B cell (primary cell): ENCODE data around the gene ERG.

Experiments
- EZH2 ChIP-seq: IDR thresholded peaks from 2 replicates; pipeline ENCODE4 v1.6.1; 2012; ENCODE audit warnings: borderline replicate concordance, low read depth, mild to moderate bottlenecking, moderate library complexity, low read length; ENCODE audit not compliant: insufficient read depth, poor library complexity, severe bottlenecking
- TF ChIP-seq, protein P1 (sequence below): fragments of 200-600 bp; IDR thresholded peaks from one replicate; pipeline ENCODE4 v1.8.0; 2022; ENCODE audit warnings: antibody characterized with exemption, mild to moderate bottlenecking

- TF ChIP-seq, protein P1, sequence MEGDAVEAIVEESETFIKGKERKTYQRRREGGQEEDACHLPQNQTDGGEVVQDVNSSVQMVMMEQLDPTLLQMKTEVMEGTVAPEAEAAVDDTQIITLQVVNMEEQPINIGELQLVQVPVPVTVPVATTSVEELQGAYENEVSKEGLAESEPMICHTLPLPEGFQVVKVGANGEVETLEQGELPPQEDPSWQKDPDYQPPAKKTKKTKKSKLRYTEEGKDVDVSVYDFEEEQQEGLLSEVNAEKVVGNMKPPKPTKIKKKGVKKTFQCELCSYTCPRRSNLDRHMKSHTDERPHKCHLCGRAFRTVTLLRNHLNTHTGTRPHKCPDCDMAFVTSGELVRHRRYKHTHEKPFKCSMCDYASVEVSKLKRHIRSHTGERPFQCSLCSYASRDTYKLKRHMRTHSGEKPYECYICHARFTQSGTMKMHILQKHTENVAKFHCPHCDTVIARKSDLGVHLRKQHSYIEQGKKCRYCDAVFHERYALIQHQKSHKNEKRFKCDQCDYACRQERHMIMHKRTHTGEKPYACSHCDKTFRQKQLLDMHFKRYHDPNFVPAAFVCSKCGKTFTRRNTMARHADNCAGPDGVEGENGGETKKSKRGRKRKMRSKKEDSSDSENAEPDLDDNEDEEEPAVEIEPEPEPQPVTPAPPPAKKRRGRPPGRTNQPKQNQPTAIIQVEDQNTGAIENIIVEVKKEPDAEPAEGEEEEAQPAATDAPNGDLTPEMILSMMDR, result no peak
- TF ChIP-seq EZH2, result no peak
These were observed 59.8 kb downstream of the ERG start for GRCh38 chr21:38438462-38438893.
